Stimulated activated CD4-positive, alpha-beta T cell treated with anti-CD3 and anti-CD28 coated beads, Interleukin-2, amount 100 ng/mL, for 24 hours (primary cell): ENCODE data around the gene C20orf141.
"Not testable (repeated sequence)": the region's sequence is repeated elsewhere in the genome, so short reads cannot be mapped to it uniquely, and the experiment has no call there.

Source experiments
- DNase-seq, 2 donors: peaks; one replicate each; pipeline ENCODE4 v3.0.0-alpha.2; 2020

Gene C20orf141

GRCh38 chr20:2814587-2815051 lies at the start of gene C20orf141:
Gene C20orf141 (plus strand): TSS chr20:2814987. CDS start chr20:2815185, 198 bp downstream.
- no peak for DNase-seq

GRCh38 chr20:2767768-2768631 lies 46.8 kb upstream of the C20orf141 start:
- no peak for DNase-seq

GRCh38 chr20:2768632-2769015 lies 46.2 kb upstream of the C20orf141 start:
- DNase-seq = no peak

- DNase-seq = not testable (repeated sequence)
Observed at GRCh38 chr20:2770091-2770490, 44.7 kb upstream of the C20orf141 start.

GRCh38 chr20:2771631-2772080 lies 43.1 kb upstream of the C20orf141 start:
- DNase-seq = no peak

GRCh38 chr20:2773812-2774211 lies 41.0 kb upstream of the C20orf141 start:
- no peak for DNase-seq

- no peak for DNase-seq
Observed at GRCh38 chr20:2775139-2775538, 39.6 kb upstream of the C20orf141 start.

- no peak for DNase-seq
Observed at GRCh38 chr20:2778602-2779321, 36.0 kb upstream of the C20orf141 start.

- no peak for DNase-seq
Observed at GRCh38 chr20:2780948-2781347, 33.8 kb upstream of the C20orf141 start.

- DNase-seq = no peak
Observed at GRCh38 chr20:2783908-2784566, 30.8 kb upstream of the C20orf141 start.

GRCh38 chr20:2793471-2793870 lies 21.3 kb upstream of the C20orf141 start:
- no peak for DNase-seq

GRCh38 chr20:2794202-2794748 lies 20.5 kb upstream of the C20orf141 start:
- no peak for DNase-seq

- no peak for DNase-seq
Observed at GRCh38 chr20:2794866-2795447, 19.8 kb upstream of the C20orf141 start.

GRCh38 chr20:2795451-2795850 lies 19.3 kb upstream of the C20orf141 start:
- DNase-seq = no peak

GRCh38 chr20:2796011-2796660 lies 18.7 kb upstream of the C20orf141 start:
- DNase-seq = no peak

GRCh38 chr20:2797136-2797983 lies 17.4 kb upstream of the C20orf141 start:
- DNase-seq = no peak

- no peak for DNase-seq
Observed at GRCh38 chr20:2798095-2798805, 16.5 kb upstream of the C20orf141 start.

- no peak for DNase-seq
Observed at GRCh38 chr20:2798814-2799213, 16.0 kb upstream of the C20orf141 start.

- no peak for DNase-seq
Observed at GRCh38 chr20:2799271-2799670, 15.5 kb upstream of the C20orf141 start.
